Activated gamma-delta T cell treated with anti-CD3 and anti-CD28 coated beads, Interleukin-2, amount 50 U/mL, for 16 hours (primary cell): Measurements from ENCODE around the gene MMP20.

ENCODE experiments used
- DNase-seq: peaks from one replicate; pipeline ENCODE4 v3.0.0-alpha.2; 2020; ENCODE audit warnings: low read depth

MMP20 gene

DNA sequence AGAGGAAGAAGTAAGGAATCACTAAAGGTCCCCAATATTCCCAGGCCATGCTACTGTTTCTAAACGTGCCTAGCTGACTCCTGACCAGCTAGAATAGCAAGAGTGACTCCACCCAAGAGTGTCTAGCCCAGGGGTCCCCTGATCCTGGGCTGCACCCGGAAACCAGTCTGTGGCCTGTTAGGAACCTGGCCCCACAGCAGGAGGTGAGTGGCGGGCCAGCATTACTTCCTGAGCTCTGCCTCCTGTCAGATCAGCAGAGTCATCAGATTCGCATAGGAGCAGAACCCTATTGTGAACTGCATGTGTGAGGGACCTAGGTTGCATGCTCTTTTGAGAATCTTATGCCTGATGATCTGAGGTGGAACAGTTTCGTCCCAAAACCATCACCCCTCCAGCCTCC is 2.0 kb downstream of the MMP20 start:
- DNase-seq, result no peak

DNA sequence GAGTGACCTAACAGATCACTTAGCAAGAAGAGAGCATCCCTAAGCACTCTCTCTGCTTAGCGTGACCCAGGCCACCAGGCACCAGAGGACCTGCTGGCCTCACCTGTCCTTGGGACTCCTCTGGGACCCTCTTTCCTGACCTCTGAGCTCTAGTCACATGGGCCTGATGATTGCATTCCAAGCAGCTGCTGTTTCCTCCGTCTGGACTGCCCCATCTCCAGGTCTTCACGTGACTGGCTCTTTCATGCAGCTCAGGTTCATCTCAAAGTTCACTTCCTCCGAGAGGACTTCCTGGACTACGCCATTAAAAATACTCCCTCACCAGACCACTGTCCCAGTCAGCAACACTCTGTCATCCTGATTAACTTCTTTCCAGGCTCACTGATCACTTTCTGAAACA is 2.9 kb downstream of the MMP20 start:
- no peak for DNase-seq

DNA sequence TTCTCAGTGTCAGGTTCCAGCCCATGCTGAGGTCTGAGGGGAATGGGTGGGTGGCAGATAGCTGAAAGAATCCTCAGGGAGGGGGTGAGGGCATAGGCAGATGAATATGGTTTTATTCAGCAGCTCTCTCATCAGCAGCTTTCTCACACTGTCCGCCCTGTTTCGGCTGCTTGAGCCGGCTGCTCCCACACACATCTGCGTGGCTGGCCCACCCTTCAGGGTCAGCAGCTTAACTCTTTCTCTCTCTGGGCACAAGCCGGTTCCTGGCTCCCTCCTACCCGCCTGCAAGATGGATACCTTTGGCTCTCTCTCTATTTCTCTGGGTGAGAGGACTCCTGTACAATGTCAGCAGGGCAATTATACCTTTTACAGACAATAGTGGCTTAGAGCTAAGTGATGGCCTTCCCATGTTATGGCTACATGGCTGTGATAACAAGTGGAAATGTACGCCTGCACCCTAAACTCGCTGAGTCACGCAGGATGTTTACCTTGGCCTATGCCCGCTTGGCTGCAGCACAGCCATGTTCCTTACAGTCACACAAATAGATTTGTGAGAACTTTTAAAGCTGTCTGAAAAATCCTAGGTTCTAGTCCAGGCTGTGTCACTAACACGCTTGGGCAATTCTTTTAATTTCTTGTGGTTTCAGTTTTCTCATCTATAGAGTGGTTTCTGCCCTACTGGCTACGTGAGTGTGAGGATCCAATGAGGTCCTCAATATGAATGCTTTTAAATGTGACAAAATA is 4.1 kb downstream of the MMP20 start:
- DNase-seq, result no peak

DNA sequence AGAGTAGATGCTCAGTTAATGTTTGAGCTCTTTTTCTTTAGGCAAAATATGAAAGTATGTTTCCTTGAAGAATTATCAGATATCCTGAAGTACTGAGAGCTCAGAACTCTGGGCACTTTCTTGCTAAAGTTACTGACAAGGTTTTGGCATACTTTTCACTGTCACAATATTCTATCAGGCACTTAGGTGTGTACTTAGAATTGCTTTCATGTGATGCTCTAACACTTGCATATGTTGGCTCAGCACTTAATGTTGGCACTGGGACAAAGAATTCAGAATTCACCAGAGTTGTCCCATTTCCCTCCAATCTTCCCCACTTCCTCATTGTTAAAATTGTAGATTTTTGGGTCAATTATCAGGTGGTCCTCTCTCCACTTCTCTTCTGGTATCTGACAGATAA is 5.0 kb downstream of the MMP20 start:
- DNase-seq, result no peak

DNA sequence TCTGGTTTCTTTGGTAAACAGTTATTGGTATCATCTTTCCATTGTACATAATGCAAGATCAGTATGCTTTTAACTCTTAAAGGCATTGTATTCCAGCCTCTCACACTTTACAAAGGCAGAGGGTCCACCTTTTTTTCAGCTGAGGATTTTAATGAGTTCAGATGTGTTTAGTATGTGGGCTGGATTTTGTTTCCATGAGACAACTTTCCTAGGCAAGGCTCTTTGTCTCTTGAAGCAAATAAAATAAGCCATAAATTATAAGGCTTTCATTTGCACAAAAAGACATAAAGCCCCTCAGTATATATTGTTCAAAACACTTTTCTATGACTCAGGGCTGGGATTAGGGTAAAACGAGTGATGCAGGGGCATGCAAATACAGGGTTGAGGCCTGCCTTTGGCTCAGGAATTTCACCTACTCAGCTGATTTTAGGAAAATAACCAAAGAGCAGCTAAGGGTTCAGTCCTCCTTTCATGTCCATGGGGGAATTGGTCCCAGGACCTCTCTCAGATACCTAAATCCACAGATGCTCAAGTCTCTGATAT is 7.6 kb downstream of the MMP20 start:
- DNase-seq, result no peak

- DNase-seq, result no peak
These were observed 9.2 kb downstream of the MMP20 start for GRCh38 chr11:102615894-102616432.

GRCh38 chr11:102615077-102615893 is 9.8 kb downstream of the MMP20 start:
- no peak for DNase-seq

DNA sequence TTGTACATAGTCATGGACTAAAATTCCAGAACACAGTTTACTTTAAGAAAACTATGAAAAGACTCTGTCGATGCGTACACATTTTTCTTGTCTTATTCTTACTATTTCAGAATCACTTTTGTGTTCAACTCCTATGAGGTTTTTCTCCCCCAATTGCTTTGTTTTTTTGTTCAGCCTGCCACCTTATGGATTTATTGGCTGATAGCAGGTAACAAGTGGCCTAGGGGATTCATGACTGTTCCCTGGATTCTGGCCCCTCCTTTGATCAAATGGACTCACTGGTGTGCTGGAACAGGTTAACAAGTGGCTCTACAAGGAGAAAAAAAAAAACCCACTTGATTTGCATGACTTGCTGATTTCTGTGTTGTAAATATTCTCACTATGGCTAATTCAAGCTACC is 10.6 kb downstream of the MMP20 start:
- DNase-seq, result no peak

- no peak for DNase-seq
These were observed 11.1 kb downstream of the MMP20 start for GRCh38 chr11:102614031-102614430.

GRCh38 chr11:102613450-102613849 is 11.7 kb downstream of the MMP20 start:
- DNase-seq, result no peak

DNA sequence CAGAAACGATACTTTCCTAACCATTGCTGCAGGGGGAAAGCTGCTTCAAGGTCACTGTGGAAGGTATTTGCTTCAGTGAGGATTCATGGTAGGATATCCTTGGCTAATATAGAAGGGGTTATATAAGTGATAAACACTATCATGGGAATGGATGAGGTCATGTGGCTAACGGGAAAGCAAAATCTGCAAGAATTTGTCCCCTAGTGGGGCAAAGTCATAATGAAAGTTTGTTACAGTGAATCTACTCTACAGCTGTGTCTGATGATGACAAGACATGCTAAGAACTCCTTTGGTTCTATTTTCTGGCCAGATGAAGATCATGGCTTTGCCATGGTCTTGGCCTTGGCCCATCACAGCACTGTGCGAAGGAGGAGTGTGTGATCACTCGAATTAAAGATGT is 13.8 kb downstream of the MMP20 start:
- DNase-seq, result no peak

- no peak for DNase-seq
These were observed 14.9 kb downstream of the MMP20 start for GRCh38 chr11:102610200-102610599.

DNA sequence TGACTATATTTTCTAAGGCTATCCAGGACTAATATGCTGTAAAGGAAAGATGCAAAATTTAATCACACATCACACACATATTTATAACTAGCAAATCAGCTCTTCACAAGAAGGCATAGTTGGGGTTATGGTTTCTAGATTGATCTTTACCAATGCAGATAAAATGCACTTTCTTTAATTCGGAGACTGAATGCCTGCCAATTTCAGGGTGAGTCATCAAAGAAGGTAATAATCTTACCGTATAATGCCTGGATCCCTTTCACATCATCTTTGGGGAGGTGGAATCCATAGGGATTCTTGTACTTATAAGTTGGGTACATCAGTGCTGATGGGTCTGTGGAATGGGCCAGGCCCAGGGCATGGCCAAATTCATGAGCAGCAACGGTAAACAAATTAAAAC is 16.4 kb downstream of the MMP20 start:
- no peak for DNase-seq

DNA sequence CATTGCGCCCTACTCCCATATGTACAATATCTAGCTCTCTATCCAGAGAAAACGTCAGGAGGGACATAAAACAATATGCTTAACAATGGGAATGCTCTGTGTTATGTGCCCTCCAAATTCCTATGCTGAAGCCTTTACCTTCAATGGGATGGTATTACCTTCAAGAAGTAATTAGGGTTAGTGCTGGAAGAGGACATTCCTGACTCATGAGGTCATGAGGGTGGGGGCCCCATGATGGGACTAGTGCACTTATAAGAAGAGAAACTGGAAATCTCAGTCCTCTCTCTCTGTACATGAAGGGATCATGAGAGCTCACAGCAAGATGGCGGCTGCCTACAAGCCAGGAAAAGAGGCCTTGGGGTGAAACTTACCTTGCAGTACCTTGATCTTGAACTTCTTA is 20.3 kb downstream of the MMP20 start:
- DNase-seq, result no peak

GRCh38 chr11:102604011-102604410 is 21.1 kb downstream of the MMP20 start:
- no peak for DNase-seq

DNA sequence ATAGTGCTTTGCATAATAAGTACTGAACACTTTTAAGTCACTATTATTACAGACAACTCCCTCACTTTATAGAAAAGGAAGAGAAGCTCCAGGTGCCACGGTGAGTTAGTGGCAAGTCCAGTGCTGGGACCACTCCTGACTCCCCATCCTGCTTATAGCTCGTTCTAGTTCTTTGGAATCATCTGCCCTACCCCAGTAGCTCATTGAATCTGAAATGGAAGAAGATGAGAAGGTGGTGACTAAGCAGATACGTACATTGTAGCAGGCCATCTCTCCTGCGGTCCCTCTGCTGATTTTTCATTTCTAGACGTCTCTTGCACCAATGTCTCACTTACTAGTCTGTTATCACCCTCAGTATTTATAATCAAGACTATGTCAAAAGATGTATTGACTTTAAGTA is 21.6 kb downstream of the MMP20 start:
- DNase-seq, result no peak

GRCh38 chr11:102603091-102603490 is 22.0 kb downstream of the MMP20 start:
- DNase-seq, result no peak

DNA sequence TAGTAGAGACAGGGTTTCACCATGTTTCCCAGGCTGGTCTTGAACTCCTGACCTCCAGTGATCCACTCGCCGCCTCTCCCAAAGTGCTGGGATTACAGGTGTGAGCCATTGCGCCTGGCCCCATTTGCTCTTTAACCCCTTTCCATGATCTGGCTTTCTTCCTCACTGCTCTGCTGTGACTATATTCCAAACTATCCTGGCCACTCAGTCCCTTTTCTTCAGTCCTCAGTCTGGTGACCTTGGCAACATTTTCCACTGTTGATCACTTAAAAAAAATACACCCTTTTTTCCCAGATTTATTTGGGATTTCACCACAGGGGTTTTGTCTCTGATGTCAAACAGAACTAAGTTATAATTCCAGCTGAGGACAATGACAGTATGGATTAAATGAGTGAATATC is 24.5 kb downstream of the MMP20 start:
- no peak for DNase-seq

DNA sequence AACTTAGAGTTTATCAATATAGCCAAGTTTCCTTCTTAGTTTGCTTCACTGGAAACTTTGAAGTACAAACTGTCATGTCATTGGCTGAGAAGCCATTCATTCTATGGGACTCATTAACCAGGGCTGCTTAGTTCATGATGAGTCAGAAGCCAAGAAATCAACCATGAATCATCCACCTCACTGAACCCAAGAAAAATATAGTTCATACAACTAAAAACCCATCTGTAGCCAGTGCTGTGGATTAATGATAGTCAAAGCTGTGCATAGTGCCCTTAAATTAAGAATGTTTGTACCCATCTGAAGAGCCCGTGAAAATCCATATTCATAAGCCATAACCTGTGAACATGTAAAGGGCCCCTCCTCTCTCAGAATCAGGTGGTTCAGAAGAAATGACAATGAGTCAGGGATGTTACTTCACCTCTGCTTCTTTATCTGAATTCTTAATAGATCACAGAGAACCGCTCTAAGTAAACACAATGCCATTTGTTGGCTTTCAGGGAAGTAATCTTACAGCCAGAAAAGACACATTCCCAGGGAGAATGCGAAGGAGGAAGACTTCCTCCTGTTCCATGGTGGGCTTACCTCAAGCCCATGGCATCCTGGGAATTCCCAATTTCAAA is 25.4 kb downstream of the MMP20 start:
- DNase-seq, result no peak

DNA sequence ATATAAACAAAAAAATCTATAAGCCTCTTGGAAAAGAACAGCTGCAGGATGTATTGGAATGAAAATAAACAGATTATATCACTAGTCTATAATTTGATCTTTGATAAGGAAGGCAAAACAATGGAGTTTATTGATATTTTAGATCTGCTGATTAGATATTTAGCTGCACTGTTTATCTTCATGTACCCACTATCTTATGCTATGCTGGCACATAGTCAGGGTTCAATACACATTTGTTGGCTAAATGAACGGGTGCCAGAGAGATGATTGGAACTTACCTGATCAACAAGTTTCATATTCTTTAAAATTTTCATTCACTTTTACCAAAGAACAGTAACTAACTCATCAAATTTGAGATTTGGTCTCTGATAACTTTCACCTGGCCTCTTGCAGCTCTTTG is 26.9 kb downstream of the MMP20 start:
- DNase-seq, result no peak

GRCh38 chr11:102596578-102596977 is 28.6 kb downstream of the MMP20 start:
- DNase-seq, result no peak
